ENCODE results near the gene DMBT1.

DMBT1 gene

DNA sequence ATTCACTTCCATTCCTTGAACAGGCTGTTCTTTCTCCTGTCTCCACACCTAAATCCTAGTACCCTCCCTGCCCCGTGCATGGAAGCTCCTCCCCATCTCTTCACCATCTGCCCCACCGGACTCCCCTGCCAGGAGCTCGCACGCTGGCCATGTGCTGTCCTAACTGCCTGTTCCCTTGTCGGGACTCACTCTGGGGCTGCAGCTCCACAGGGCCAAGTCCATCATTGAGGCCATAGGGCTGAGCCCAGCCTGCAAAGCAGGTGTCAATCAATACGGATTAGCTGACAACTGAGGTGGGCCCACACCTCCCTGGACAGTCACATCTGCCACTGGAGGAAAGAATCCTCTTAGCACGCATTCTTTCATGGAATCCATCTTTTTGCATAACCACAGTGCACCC, 41.4 kb upstream of the DMBT1 start:
- H3K4me3 ChIP-seq (ENCODE audit: low read length) = no peak overlapping the region
- no peak for DNase-seq (ENCODE audit: low read depth)
- TF ChIP-seq, protein P1, sequence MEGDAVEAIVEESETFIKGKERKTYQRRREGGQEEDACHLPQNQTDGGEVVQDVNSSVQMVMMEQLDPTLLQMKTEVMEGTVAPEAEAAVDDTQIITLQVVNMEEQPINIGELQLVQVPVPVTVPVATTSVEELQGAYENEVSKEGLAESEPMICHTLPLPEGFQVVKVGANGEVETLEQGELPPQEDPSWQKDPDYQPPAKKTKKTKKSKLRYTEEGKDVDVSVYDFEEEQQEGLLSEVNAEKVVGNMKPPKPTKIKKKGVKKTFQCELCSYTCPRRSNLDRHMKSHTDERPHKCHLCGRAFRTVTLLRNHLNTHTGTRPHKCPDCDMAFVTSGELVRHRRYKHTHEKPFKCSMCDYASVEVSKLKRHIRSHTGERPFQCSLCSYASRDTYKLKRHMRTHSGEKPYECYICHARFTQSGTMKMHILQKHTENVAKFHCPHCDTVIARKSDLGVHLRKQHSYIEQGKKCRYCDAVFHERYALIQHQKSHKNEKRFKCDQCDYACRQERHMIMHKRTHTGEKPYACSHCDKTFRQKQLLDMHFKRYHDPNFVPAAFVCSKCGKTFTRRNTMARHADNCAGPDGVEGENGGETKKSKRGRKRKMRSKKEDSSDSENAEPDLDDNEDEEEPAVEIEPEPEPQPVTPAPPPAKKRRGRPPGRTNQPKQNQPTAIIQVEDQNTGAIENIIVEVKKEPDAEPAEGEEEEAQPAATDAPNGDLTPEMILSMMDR (conservative IDR thresholded peaks at IDR 0.05; ENCODE audit: low read length) = no peak

DNA sequence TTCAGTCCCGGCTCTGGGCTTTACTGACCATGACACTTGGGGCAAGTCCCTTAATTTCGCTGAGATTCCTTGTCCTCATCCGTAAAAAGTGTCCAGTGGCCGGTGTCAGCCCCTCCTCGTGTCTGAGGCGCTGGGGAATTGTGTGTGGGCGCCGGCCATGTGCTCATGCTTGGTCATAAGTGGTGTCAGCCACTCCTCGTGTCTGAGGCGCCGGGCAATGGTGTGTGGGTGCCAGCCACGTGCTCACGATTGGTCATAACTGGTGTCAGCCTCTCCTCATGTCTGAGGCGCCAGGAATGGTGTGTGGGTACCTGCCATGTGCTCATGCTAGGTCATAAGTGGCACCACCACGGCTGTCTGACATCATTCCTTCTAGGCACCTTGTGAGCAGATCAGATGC, 40.7 kb upstream of the DMBT1 start:
- TF ChIP-seq, protein P1 (conservative IDR thresholded peaks at IDR 0.05; ENCODE audit: low read length) = no peak
- DNase-seq (ENCODE audit: low read depth) = no peak
- no peak overlapping the region for H3K4me3 ChIP-seq (ENCODE audit: low read length)

DNA sequence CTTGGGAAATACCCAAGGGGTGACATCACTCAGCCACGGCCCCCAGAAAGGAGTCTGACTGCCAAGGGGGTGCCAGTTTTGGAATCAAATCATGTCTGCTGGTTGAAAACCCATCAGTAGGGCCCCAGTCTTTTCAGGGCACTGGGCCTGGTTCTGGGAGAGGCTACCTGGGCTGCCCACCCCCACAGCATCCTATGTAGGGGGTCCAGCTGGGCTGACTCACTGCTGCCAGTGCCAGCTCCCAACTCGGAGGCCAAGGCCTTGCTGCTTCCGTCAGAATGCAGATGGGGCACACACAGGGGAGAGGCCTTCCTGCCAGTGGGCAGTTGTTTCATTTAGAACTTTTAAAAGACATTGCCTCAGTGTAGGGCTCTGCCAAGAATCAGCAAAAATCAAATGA, 39.5 kb upstream of the DMBT1 start:
- no peak overlapping the region for H3K4me3 ChIP-seq (ENCODE audit: low read length)
- TF ChIP-seq, protein P1 (conservative IDR thresholded peaks at IDR 0.05; ENCODE audit: low read length) = no peak
- DNase-seq (ENCODE audit: low read depth) = no peak

DNA sequence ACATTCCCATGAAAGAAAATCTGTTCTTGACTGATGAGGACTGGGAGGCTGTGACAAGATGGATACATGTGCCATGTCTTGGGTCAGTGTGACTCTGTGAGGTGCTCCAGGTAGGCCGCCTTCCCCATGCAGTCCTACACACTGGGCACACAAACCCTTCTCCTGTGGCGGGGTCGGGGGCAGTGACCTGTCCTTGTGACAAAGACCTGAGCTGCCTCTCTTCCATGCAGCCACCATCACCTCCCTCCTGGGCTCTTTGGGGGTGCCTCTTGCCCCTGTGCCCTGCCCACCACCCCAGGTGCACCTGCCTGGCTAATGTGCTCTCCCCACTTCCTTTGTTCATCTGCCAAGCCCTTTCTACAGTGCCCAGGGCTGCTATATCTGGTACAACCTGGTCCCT, 35.7 kb upstream of the DMBT1 start:
- no peak for DNase-seq (ENCODE audit: low read depth)
- no peak overlapping the region for H3K4me3 ChIP-seq (ENCODE audit: low read length)
- TF ChIP-seq, protein P1 (conservative IDR thresholded peaks at IDR 0.05; ENCODE audit: low read length) = no peak

DNA sequence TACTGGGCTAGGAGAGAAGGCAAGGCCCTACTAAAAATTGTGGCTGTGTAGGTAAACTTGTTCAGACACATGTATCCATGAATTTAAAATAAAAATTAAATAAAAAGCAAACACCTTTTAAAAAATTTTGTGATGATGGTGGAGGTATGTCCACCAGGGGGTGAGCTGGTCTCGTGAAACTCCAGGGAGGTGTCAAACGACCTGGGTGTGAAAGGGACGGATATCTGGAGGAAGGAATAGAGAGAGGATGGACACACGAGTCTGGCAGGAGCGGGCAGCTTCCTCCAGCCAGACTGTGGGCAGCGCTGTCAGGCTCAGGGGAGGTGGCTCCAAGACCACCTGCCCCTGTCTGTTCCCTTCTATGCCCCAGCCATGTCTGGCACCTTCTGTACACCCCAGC, 34.8 kb upstream of the DMBT1 start:
- no peak for DNase-seq (ENCODE audit: low read depth)

DNA sequence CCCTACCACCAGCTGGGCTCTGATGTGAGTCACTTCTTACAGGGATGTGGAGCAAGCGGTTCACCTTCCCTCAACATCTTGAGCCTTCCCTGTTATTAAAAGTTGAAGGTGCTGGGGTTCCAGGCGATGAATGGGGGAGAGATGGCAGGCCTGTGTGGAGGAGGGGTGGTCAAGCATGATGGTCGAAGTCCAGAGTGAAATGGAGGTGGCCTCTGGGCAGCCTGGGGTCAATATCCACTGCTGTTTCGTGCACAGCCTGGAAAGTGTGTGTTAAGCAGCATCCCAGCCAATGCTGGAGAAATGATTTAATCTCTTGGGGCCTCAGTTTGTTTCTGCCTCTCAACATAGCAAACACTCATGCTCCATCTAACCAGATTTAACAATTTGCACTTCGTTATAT, 33.7 kb upstream of the DMBT1 start:
- H3K4me3 ChIP-seq (ENCODE audit: low read length) = no peak overlapping the region
- TF ChIP-seq, protein P1 (conservative IDR thresholded peaks at IDR 0.05; ENCODE audit: low read length) = no peak

More for the DNA sequence above, 34.8 kb upstream of the DMBT1 start:
- TF ChIP-seq, protein P1 (conservative IDR thresholded peaks at IDR 0.05; ENCODE audit: low read length) = no peak
- no peak overlapping the region for H3K4me3 ChIP-seq (ENCODE audit: low read length)

DNA sequence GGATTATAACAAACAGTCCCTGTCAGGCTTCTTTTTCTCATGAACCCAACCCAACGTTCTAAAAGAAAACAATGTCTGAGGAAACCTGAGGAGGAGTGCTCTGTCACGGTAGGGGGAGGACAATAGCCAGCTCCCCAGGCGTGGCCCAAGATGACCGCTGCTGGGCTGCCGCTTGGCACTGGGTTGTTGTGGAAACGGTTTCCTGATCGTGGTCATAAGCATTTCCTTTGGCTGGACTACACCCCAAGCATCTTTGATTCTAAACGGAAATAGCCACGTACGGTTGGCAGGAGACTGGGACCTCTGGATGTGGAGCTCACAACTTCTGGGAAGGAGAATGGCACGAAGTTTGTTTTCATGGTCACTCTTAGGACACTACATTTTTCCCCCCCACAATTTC, 30.4 kb upstream of the DMBT1 start:
- TF ChIP-seq, protein P1 (conservative IDR thresholded peaks at IDR 0.05; ENCODE audit: low read length) = no peak
- no peak overlapping the region for H3K4me3 ChIP-seq (ENCODE audit: low read length)
- no peak for DNase-seq (ENCODE audit: low read depth)

More for the DNA sequence above, 33.7 kb upstream of the DMBT1 start:
- DNase-seq (ENCODE audit: low read depth) = no peak

Measured in AG10803 (cell line).